Calu3 (cell line): Measurements from ENCODE around the gene SEC23A. TPM values are rescaled to one million over a fixed set of nuclear protein-coding genes. Genes with fewer than 3 reads are reported as not detected.
"Not testable (repeated sequence)": the region's sequence is repeated elsewhere in the genome, so short reads cannot be mapped to it uniquely, and the experiment has no call there.

ENCODE experiments used
- BruUV-seq: library from RNA; stranded (reverse); fragments of 400-500 nt; replicated peaks from 2 replicates; lab custom pipeline; 2021; lab: Mats Ljungman, UMichigan
- CTCF ChIA-PET: fragments of 300-600 bp; sonication (Branson Sonifier 250); formaldehyde crosslinking; loops from one replicate; lab custom pipeline; 2022; ENCODE audit warnings: antibody characterized with exemption; lab: Charles Lee
- DNase-seq: peaks from one replicate; pipeline ENCODE4 v3.0.0; 2022
- H3K27ac Mint-ChIP-seq: one replicate; pipeline ENCODE4 v1.8.0; 2022; ENCODE audit warnings: mixed read lengths; ENCODE audit not compliant: unreplicated experiment
- H3K27me3 Mint-ChIP-seq: one replicate; pipeline ENCODE4 v1.8.0; 2022; ENCODE audit warnings: mixed read lengths; ENCODE audit not compliant: unreplicated experiment
- H3K36me3 Mint-ChIP-seq: one replicate; pipeline ENCODE4 v1.8.0; 2022; ENCODE audit warnings: mild to moderate bottlenecking, moderate library complexity, mixed read lengths; ENCODE audit not compliant: insufficient read depth, unreplicated experiment
- H3K4me1 Mint-ChIP-seq: one replicate; pipeline ENCODE4 v1.8.0; 2022; ENCODE audit warnings: mild to moderate bottlenecking, low read depth, mixed read lengths; ENCODE audit not compliant: unreplicated experiment
- H3K4me3 Mint-ChIP-seq: one replicate; pipeline ENCODE4 v1.8.0; 2022; ENCODE audit warnings: mild to moderate bottlenecking, low read depth, moderate library complexity, mixed read lengths; ENCODE audit not compliant: unreplicated experiment
- H3K9me3 Mint-ChIP-seq: one replicate; pipeline ENCODE4 v1.8.0; 2022; ENCODE audit warnings: low read depth, mixed read lengths; ENCODE audit not compliant: unreplicated experiment
- CTCF ChIP-seq: fragments of 200-600 bp; IDR thresholded peaks from one replicate; pipeline ENCODE4 v1.8.0; 2022; ENCODE audit warnings: antibody characterized with exemption; ENCODE audit not compliant: unreplicated experiment
- intact Hi-C: fragments of 100-400 bp; cut with micrococcal nuclease; formaldehyde crosslinking; loops from one replicate; pipeline ENCODE4 v1.10.0; 2022; ENCODE audit not compliant: unreplicated experiment
- total RNA-seq: library from RNA; stranded (reverse); gene quantifications from 2 replicates; pipeline ENCODE4 v1.2.3, GENCODE V29; 2022

SEC23A gene
- total RNA-seq, 1 experiment from 2014 or later = 48.0 TPM

- intact Hi-C loops = no loop called here
- H3K36me3 Mint-ChIP-seq = peaks cover 32% of the 10 kb centered on the region
- peaks cover under 1% of the 10 kb centered on the region for H3K4me1 Mint-ChIP-seq
- no peaks in the 10 kb centered on the region for H3K9me3 Mint-ChIP-seq
- no peaks in the 10 kb centered on the region for H3K27me3 Mint-ChIP-seq
- no peak for TF ChIP-seq CTCF
- CTCF ChIA-PET = interaction anchor here (0.7 kb wide), 1 partner anchor 135 kb away, joined by 3 read pairs; no protein-coding TSS in a partner anchor
- H3K27ac Mint-ChIP-seq = no peak overlapping the region
- BruUV-seq = no TSS peak
- no peak overlapping the region for H3K4me3 Mint-ChIP-seq
- DNase-seq = no peak
These were observed 47.1 kb downstream of the SEC23A start for GRCh38 chr14:39055786-39056474.

GRCh38 chr14:39052869-39053454, 50.1 kb downstream of the SEC23A start:
- DNase-seq, H3K4me3 Mint-ChIP-seq, BruUV-seq, H3K27ac Mint-ChIP-seq, H3K9me3 Mint-ChIP-seq, intact Hi-C loops, CTCF ChIA-PET, H3K27me3 Mint-ChIP-seq: not testable (repeated sequence)
- Mint-ChIP-seq H3K36me3 (peaks cover 31% of the 10 kb centered on the region), H3K4me1 (peaks cover 10% of the 10 kb centered on the region)

- Mint-ChIP-seq H3K4me1 (peaks cover 10% of the 10 kb centered on the region), H3K4me3 (no peak overlapping the region), H3K36me3 (peaks cover 48% of the 10 kb centered on the region), H3K9me3 (peaks cover 3% of the 10 kb centered on the region), H3K27ac (peak overlapping the region; percentile 1), H3K27me3 (no peaks in the 10 kb centered on the region)
- intact Hi-C loops = no loop called here
- no peak for TF ChIP-seq CTCF
- BruUV-seq = no TSS peak
- CTCF ChIA-PET = no interaction called here
- DNase-seq = peak; percentile 39
These were observed 52.6 kb downstream of the SEC23A start for GRCh38 chr14:39050389-39050788.

- H3K36me3 Mint-ChIP-seq = peaks cover 30% of the 10 kb centered on the region
- H3K27ac Mint-ChIP-seq, BruUV-seq, H3K4me1 Mint-ChIP-seq, H3K4me3 Mint-ChIP-seq, H3K27me3 Mint-ChIP-seq, DNase-seq, H3K9me3 Mint-ChIP-seq, CTCF ChIA-PET, intact Hi-C loops: not testable (repeated sequence)
These were observed 57.1 kb downstream of the SEC23A start for GRCh38 chr14:39045889-39046288.

GRCh38 chr14:39043352-39043943, 59.6 kb downstream of the SEC23A start:
- Mint-ChIP-seq H3K27me3 (no peaks in the 10 kb centered on the region), H3K4me1 (no peaks in the 10 kb centered on the region), H3K4me3 (no peak overlapping the region), H3K9me3 (no peaks in the 10 kb centered on the region), H3K36me3 (peaks cover 26% of the 10 kb centered on the region), H3K27ac (no peak overlapping the region)
- CTCF ChIA-PET = no interaction called here
- BruUV-seq = no TSS peak
- intact Hi-C loops = no loop called here
- TF ChIP-seq CTCF = no peak
- no peak for DNase-seq
